ENCODE data around the gene TGFB1I1.
A peak's percentile ranks its signal among the peaks of the same experiment; 100 is the strongest.

The TGFB1I1 gene

GRCh38 chr16:31461201-31461920 lies 10.6 kb upstream of the TGFB1I1 start:
- H3K4me3 ChIP-seq (ENCODE audit: low read depth, low read length): peak overlapping the region; percentile 86
- DNase-seq (ENCODE audit: low read depth): no peak
- TF ChIP-seq MAX (IDR thresholded peaks at IDR 0.05; ENCODE audit: low read depth, low read length): no peak
- no peak for TF ChIP-seq MYC (IDR thresholded peaks at IDR 0.05; ENCODE audit: low read depth, low read length)
- no peak for TF ChIP-seq POLR2A (IDR thresholded peaks at IDR 0.05; ENCODE audit: extremely low read depth, insufficient read length)
- no peak for TF ChIP-seq CTCF (IDR thresholded peaks at IDR 0.05; ENCODE audit: low read depth, low read length)

- no peak for DNase-seq (ENCODE audit: low read depth)
- no peak overlapping the region for H3K4me3 ChIP-seq (ENCODE audit: low read depth, low read length)
- no peak for TF ChIP-seq MAX (IDR thresholded peaks at IDR 0.05; ENCODE audit: low read depth, low read length)
- TF ChIP-seq POLR2A (IDR thresholded peaks at IDR 0.05; ENCODE audit: extremely low read depth, insufficient read length): no peak
- TF ChIP-seq MYC (IDR thresholded peaks at IDR 0.05; ENCODE audit: low read depth, low read length): no peak
- no peak for TF ChIP-seq CTCF (IDR thresholded peaks at IDR 0.05; ENCODE audit: low read depth, low read length)
Measured at GRCh38 chr16:31461921-31462804, 9.8 kb upstream of the TGFB1I1 start.

- no peak overlapping the region for H3K4me3 ChIP-seq (ENCODE audit: low read depth, low read length)
- TF ChIP-seq MYC (IDR thresholded peaks at IDR 0.05; ENCODE audit: low read depth, low read length): no peak
- no peak for TF ChIP-seq MAX (IDR thresholded peaks at IDR 0.05; ENCODE audit: low read depth, low read length)
- TF ChIP-seq POLR2A (IDR thresholded peaks at IDR 0.05; ENCODE audit: extremely low read depth, insufficient read length): no peak
- no peak for TF ChIP-seq CTCF (IDR thresholded peaks at IDR 0.05; ENCODE audit: low read depth, low read length)
- DNase-seq (ENCODE audit: low read depth): no peak
Measured at GRCh38 chr16:31464348-31464769, 7.6 kb upstream of the TGFB1I1 start.

GRCh38 chr16:31464781-31465260 lies 7.1 kb upstream of the TGFB1I1 start:
- TF ChIP-seq MYC (IDR thresholded peaks at IDR 0.05; ENCODE audit: low read depth, low read length): no peak
- TF ChIP-seq CTCF (IDR thresholded peaks at IDR 0.05; ENCODE audit: low read depth, low read length): no peak
- no peak for TF ChIP-seq POLR2A (IDR thresholded peaks at IDR 0.05; ENCODE audit: extremely low read depth, insufficient read length)
- DNase-seq (ENCODE audit: low read depth): no peak
- no peak overlapping the region for H3K4me3 ChIP-seq (ENCODE audit: low read depth, low read length)

- H3K4me3 ChIP-seq (ENCODE audit: low read depth, low read length): no peak overlapping the region
- TF ChIP-seq MAX (IDR thresholded peaks at IDR 0.05; ENCODE audit: low read depth, low read length) (no peak), CTCF (IDR thresholded peaks at IDR 0.05; ENCODE audit: low read depth, low read length) (no peak), POLR2A (IDR thresholded peaks at IDR 0.05; ENCODE audit: extremely low read depth, insufficient read length) (no peak), MYC (IDR thresholded peaks at IDR 0.05; ENCODE audit: low read depth, low read length) (no peak)
- DNase-seq (ENCODE audit: low read depth): no peak
Measured at GRCh38 chr16:31465788-31466370, 6.1 kb upstream of the TGFB1I1 start.
